ENCODE results near the gene GAS1. TPM values are rescaled to one million over a fixed set of nuclear protein-coding genes. Genes with fewer than 3 reads are reported as not detected.

GAS1 gene
- total RNA-seq, 1 experiment from 2014 or later, result 0.64 TPM

GRCh38 chr9:86962692-86963091 lies 15.4 kb upstream of the GAS1 start:
- Histone ChIP-seq H3K4me3 (ENCODE audit: low read depth, low read length) (no peak overlapping the region), H3K4me1 (no peaks in the 10 kb centered on the region), H3K36me3 (ENCODE audit: control insufficient read depth, insufficient read depth, low read length) (no peaks in the 10 kb centered on the region), H3K9me3 (no peaks in the 10 kb centered on the region), H3K27me3 (replicated peaks; ENCODE audit: control insufficient read depth, insufficient read depth, low read length) (no peaks in the 10 kb centered on the region)
- Mint-ChIP-seq H3K36me3 (ENCODE audit: insufficient read depth, unreplicated experiment) (no peaks in the 10 kb centered on the region), H3K27me3 (ENCODE audit: insufficient read depth, unreplicated experiment) (peaks cover 3% of the 10 kb centered on the region), H3K4me1 (ENCODE audit: low read depth, unreplicated experiment) (no peaks in the 10 kb centered on the region), H3K4me3 (ENCODE audit: unreplicated experiment) (no peak overlapping the region), H3K9me3 (ENCODE audit: unreplicated experiment) (no peaks in the 10 kb centered on the region), H3K27ac (ENCODE audit: unreplicated experiment) (no peak overlapping the region)
- CTCF ChIA-PET, result no interaction called here
- TF ChIP-seq CTCF (IDR thresholded peaks at IDR 0.05; ENCODE audit: insufficient read depth in 1 of 2, low read depth in 1 of 2, low read length in 1 of 2, severe bottlenecking in 1 of 2, unreplicated experiment in 1 of 2), result no peak
- intact Hi-C loops (cut with micrococcal nuclease; ENCODE audit: unreplicated experiment), result no loop called here
- no peak for DNase-seq
- no TSS peak for BruUV-seq (replicated peaks)
- POLR2A ChIA-PET, result no interaction called here

- no peaks in the 10 kb centered on the region for H3K9me3 ChIP-seq
- TF ChIP-seq CTCF (IDR thresholded peaks at IDR 0.05; ENCODE audit: insufficient read depth in 1 of 2, low read depth in 1 of 2, low read length in 1 of 2, severe bottlenecking in 1 of 2, unreplicated experiment in 1 of 2), result no peak
- CTCF ChIA-PET, result no interaction called here
- H3K36me3 Mint-ChIP-seq (ENCODE audit: insufficient read depth, unreplicated experiment), result no peaks in the 10 kb centered on the region
- no peak overlapping the region for H3K4me3 ChIP-seq (ENCODE audit: low read depth, low read length)
- DNase-seq, result no peak
- no peaks in the 10 kb centered on the region for H3K36me3 ChIP-seq (ENCODE audit: control insufficient read depth, insufficient read depth, low read length)
- POLR2A ChIA-PET, result no interaction called here
- peaks cover 6% of the 10 kb centered on the region for H3K27me3 Mint-ChIP-seq (ENCODE audit: insufficient read depth, unreplicated experiment)
- no peaks in the 10 kb centered on the region for H3K27me3 ChIP-seq (replicated peaks; ENCODE audit: control insufficient read depth, insufficient read depth, low read length)
- no peaks in the 10 kb centered on the region for H3K9me3 Mint-ChIP-seq (ENCODE audit: unreplicated experiment)
- intact Hi-C loops (cut with micrococcal nuclease; ENCODE audit: unreplicated experiment), result no loop called here
- no peaks in the 10 kb centered on the region for H3K4me1 ChIP-seq
- no peak overlapping the region for H3K4me3 Mint-ChIP-seq (ENCODE audit: unreplicated experiment)
- no peaks in the 10 kb centered on the region for H3K4me1 Mint-ChIP-seq (ENCODE audit: low read depth, unreplicated experiment)
- BruUV-seq (replicated peaks), result no TSS peak
- H3K27ac Mint-ChIP-seq (ENCODE audit: unreplicated experiment), result no peak overlapping the region
These were observed 13.6 kb upstream of the GAS1 start for GRCh38 chr9:86960938-86961337.

- Mint-ChIP-seq H3K9me3 (ENCODE audit: unreplicated experiment) (no peaks in the 10 kb centered on the region), H3K27ac (ENCODE audit: unreplicated experiment) (no peak overlapping the region), H3K27me3 (ENCODE audit: insufficient read depth, unreplicated experiment) (peaks cover 8% of the 10 kb centered on the region), H3K36me3 (ENCODE audit: insufficient read depth, unreplicated experiment) (no peaks in the 10 kb centered on the region), H3K4me3 (ENCODE audit: unreplicated experiment) (no peak overlapping the region), H3K4me1 (ENCODE audit: low read depth, unreplicated experiment) (no peaks in the 10 kb centered on the region)
- H3K27me3 ChIP-seq (replicated peaks; ENCODE audit: control insufficient read depth, insufficient read depth, low read length), result no peaks in the 10 kb centered on the region
- H3K4me1 ChIP-seq, result no peaks in the 10 kb centered on the region
- BruUV-seq (replicated peaks), result no TSS peak
- H3K9me3 ChIP-seq, result no peaks in the 10 kb centered on the region
- intact Hi-C loops (cut with micrococcal nuclease; ENCODE audit: unreplicated experiment), result no loop called here
- no peak overlapping the region for H3K4me3 ChIP-seq (ENCODE audit: low read depth, low read length)
- CTCF ChIA-PET, result no interaction called here
- TF ChIP-seq CTCF (IDR thresholded peaks at IDR 0.05; ENCODE audit: insufficient read depth in 1 of 2, low read depth in 1 of 2, low read length in 1 of 2, severe bottlenecking in 1 of 2, unreplicated experiment in 1 of 2), result no peak
- H3K36me3 ChIP-seq (ENCODE audit: control insufficient read depth, insufficient read depth, low read length), result no peaks in the 10 kb centered on the region
- DNase-seq, result no peak
- POLR2A ChIA-PET, result no interaction called here
These were observed 10.9 kb upstream of the GAS1 start for GRCh38 chr9:86958203-86958602.

All from Caco-2 (cell line).